GM21528 (cell line): ENCODE data around the gene HSD11B2.

Source experiments
- ATAC-seq: cut with Tn5 transposase; IDR thresholded peaks from one replicate; pipeline ENCODE4 v1.9.1; 2021; ENCODE audit warnings: mild to moderate bottlenecking, moderate library complexity; ENCODE audit not compliant: unreplicated experiment, low FRiP score

The HSD11B2 gene

DNA sequence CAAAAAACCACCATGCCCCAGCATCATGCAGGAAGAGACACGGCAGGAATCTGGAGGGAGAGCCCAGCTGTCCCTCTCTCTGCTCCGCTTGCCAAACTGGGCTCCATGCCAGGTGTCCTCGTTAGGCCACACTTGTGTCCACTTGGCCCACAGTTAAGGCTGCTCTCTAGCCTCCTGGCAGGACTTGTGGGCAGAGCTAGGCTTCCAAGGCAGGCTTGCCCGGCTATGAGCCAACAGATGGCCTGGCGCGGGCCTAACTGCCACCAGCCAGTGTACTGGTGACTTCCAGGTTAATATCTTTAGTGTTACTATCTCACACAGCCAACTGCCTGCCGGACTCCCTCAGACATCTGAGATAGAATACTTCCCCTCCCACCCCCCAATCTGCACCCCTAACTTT lies 39.4 kb downstream of the HSD11B2 start:
- no peak for ATAC-seq

DNA sequence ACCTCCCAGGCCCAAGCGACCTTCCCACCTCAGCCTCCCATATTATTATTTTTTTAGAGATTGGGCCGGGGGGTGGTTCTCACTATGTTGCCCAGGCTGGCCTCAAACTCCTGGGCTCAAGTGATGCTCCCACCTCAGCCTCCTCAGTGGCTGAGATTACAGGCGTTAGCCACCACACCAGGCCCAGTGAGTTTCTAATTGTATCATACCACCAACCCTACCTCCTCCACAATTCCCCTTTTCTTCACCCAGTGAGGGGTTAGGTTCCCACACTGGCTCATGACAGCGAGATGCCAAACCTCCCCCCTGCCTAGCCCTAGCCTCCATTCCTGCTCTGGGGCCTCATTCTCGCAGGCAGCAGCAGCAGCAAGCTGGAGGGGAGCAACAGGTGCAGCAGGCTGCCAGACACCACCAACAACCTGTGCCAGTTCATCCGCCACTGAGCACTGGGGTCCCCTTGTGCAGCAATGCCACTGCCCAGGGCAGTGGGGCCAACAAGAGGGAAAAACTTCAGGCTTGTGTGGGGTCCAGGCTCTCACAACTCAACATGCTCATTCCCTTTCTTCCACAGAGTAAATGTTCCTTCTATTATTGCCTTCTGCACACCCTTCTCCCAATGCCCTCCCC lies 41.0 kb downstream of the HSD11B2 start:
- ATAC-seq: no peak

GRCh38 chr16:67474551-67475455 lies 43.9 kb downstream of the HSD11B2 start:
- no peak for ATAC-seq

GRCh38 chr16:67477960-67478554 lies 47.1 kb downstream of the HSD11B2 start:
- no peak for ATAC-seq

GRCh38 chr16:67480833-67481560 lies 50.1 kb downstream of the HSD11B2 start, which contains the start of gene ATP6V0D1:
TSS of gene ATP6V0D1 (minus strand) at chr16:67481157. CDS start at chr16:67481086, 71 bp downstream.
- peak; percentile 83 for ATAC-seq

DNA sequence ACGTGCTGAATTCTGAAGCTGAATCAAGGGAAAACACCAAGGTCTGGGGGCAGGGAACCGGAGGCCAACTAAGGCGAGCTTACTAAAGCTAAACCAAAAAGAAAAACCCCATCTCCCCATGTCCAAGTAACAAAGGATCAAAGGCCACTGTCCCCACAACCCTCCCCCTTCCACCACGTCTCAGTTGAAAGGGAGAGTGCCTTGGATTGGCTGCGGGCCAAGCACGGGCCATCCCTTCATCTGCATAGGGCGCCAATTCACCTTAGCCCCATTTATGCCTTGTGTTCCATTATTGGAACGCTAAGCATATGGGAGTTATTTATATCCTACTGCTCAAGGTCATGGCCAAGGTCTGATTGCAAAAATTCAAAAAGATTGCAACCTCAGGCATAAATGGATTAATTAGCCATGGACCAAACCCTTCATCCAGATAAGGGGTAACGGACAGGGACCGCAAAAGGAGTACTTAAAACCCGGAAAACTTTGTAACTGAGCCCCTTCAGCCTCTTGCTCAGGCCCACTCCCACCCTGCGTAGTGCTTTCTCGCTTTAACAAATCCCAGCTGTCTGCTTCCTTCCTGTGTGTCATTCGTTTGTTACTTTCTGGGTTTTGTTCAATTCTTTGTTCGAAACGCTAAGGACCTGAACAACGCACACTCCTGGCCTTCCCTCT lies 50.8 kb downstream of the HSD11B2 start:
- peak; percentile 2 for ATAC-seq

GRCh38 chr16:67482233-67482924 lies 51.5 kb downstream of the HSD11B2 start:
- no peak for ATAC-seq

DNA sequence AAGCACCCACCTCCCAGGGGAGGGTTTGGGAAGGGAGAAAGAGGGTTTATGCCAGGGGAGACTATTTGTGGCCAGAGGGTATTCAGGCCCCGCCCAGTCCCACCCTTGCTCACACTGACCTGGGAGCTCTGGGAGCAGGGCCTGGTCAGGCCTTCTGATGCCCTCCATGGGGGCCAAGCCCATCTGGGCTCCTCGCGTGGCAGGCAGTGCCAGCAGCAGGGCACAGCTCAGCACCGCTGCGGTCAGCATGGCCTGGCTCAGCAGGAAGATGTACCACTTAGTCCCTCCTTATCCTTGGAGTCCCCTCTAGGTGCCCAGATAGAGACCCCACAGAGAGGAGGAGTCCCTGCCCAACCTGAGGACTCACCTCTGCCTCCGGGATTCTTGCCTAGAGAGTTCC lies 52.2 kb downstream of the HSD11B2 start, which contains the start of gene AGRP:
Gene AGRP, minus strand, starts transcription at position 398 of the 400 bp plus-strand sequence. Its CDS starts 149 bp downstream, at position 249.
- no peak for ATAC-seq

- ATAC-seq: no peak
Observed at GRCh38 chr16:67483731-67484525, 53.0 kb downstream of the HSD11B2 start.

GRCh38 chr16:67486805-67487204 lies 55.9 kb downstream of the HSD11B2 start:
- ATAC-seq: no peak
